NCI-H82 (cell line): ENCODE results near the gene ATP7A.
"Not testable (repeated sequence)": the region's sequence is repeated elsewhere in the genome, so short reads cannot be mapped to it uniquely, and the experiment has no call there.

ENCODE experiments used
- DNase-seq: peaks from one replicate; lab custom pipeline; 2025; lab: John Stamatoyannopoulos, UW

ATP7A gene

DNA sequence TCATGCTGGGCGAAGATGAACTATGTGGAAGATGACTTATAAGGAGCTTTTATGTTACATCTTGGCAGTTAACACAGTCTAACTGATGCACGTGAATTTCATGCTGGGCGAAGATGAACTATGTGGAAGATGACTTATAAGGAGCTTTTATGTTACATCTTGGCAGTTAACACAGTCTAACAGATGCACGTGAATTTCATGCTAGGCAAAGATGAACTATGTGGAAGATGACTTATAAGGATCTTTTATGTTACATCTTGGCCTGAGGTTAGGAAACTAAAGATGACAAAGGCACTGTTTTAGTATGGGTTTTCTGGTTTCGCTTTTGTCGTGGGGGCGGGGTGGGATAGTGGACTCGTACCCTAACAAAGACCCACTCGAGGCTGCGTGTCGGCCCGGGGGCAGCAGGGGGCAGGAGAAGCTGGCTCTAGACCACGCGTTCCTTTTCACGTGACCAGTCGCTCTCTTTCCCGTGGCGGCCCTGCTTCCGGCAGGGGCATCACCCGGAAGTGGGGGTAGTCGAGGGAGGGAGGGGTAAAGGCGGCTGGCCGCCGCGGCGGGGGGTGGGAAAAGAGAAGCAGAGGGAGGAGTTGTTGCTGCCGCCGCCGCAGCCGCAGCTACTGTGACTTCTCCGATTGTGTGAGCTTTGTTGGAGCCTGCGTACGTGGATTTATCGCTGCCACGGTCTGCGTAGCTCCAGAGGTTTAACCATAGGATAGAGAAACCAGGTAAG, at the start of gene ATP7A:
TSS of gene ATP7A (plus strand) at position 586 of the 733 bp plus-strand sequence. CDS start 60,949 bp downstream, outside the sequence.
- peak; percentile 97 for DNase-seq

DNA sequence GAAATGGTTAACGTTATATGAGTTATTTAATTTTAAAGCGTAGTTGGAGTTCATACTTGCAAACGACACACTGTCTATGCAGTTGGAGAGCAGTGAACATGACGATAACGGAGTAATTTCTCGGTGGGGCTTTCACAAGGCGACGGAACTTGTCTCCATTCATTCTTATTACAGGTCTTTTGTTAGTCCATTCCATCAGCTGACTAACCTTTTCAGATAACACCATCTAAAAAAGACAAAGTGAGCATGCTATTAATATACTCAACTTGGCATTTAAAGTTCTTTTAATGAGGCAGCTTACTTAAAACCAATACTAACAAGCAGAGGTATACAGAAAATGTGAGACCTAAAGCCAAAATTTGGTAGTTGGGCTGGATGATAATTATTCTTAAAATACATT, 35.1 kb upstream of the ATP7A start:
- DNase-seq = no peak

DNA sequence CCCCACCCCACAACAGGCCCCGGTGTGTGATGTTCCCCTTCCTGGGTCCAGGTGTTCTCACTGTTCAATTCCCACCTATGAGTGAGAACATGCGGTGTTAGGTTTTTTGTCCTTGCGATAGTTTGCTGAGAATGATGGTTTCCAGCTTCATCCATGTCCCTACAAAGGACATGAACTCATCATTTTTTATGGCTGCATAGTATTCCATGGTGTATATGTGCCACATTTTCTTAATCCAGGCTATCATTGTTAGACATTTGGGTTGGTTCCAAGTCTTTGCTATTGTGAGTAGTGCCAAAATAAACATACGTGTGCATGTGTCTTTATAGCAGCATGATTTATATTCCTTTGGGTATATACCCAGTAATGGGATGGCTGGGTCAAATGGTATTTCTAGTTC, 29.1 kb upstream of the ATP7A start:
- not testable (repeated sequence) for DNase-seq

DNA sequence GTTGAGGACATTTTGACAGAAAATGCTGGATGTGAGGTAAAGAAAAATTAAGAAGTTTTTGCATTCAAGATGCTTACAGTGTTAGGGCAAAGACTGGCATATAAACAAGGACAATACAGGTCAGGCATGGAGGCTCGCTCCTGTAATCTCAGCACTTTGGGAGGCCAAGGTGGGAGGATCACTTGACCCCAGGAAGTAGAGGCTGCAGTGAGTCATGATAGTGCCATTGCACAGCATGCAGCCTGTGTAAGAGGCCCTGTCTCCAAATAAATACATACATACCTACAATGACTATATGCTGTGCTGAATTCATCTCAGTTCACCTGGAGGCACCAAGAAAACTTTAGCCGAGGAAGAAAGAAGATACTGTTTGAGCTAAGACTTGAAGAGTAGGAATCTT, 17.6 kb upstream of the ATP7A start:
- DNase-seq = no peak

DNA sequence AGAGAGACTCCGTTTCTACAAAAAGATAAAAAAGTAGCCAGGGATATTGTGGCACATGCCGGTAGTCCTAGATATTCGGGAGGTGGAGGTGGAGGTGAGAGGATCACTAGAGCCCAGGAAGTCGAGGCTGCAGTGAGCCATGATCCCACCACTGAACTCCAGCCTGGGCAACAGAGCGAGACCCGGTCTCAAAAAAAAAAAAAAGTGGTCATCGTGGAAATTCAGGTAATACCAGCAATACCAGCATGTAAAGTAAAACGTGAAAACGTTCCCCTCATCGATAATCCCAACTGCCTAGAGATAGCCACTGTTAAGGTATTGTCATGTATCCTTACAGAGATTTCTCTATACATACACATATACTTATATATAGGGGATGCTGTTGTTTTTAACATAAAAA, 16.8 kb upstream of the ATP7A start:
- DNase-seq = no peak

DNA sequence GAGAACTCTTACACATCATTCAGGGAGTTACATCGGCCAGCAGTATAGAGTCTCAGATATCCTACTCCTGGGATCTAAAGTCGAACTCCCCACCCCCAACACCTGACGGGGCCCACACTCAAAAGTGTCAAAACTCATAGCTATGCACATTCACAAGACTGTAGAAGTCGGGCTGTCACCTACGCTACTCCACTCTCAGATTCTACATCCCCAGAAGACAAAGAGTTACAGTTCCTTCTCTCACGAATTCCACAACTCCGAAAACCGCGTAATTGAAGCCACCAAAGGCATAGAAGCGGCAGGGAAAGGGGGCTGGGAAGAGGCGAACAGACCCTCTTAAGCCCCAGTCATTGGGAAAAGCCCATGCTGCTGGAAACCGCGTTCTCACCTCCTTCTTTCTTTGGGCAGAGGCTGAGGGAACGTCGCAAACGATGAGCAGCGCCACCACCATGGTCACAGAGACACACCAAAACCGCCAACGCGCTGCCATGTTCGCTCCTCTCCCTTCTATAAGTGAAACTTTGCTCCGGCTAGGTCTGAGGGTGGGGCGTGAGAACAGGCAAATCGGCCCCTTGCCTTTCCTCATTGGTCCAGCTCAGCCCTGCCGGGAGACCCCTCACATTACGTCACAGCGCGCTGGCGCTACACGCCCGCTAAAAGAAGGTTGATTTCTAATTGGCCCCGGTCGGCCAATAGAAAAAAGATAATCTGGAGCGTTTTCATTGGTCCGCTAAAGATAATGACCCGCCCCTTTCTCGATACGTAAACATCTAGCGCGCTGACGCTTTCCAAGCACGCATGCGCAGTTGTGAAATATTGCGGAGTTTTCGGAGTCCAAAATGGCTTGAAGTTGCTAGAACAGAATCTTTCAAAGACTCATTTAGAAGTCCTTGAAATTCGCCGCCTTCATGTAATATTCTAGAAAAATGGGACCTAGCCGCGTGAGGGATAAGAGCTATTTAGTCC, 15.3 kb upstream of the ATP7A start, which contains the start of gene MAGT1:
TSS of gene MAGT1 (minus strand) at position 515 of the 966 bp plus-strand sequence. CDS start at position 490, 25 bp downstream.
- peak; percentile 99 for DNase-seq

DNA sequence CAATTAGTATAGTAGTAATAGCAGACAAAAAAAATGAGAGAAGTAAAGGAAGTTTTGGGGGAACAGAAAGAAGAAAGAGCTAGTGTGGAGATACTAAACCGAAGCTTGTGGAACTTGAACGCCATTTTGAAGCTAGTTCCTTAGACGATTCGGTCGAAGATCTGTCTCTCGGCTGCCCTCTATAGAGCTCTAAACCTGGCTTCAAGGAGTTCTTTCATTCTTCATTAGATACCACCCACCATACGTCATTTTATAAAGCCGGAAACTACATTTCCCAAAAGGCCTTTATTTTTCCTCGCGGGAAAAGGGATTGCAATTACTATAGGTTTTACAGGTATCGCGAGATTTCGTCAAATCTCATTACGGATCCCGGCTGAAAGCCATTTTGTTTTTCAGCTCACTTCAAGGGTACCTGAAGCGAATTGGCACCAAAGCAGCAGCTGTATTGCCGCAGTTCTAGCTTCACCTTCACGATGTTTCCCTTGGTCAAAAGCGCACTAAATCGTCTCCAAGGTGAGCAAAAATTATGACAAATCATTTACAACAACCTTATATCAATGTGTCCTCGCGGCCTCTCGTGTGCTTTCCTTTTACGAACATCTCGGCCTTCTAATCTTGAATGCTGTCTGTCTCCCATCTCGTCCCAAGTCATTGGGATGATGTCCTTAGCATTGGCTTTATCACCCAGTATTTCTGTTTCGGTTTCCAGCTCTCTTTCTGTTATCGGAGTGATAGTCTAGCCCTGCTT, 11.2 kb upstream of the ATP7A start, which contains the start of gene COX7B:
TSS of gene COX7B (plus strand) at position 388 of the 748 bp plus-strand sequence. CDS start at position 474, 86 bp downstream.
- DNase-seq = peak; percentile 99

DNA sequence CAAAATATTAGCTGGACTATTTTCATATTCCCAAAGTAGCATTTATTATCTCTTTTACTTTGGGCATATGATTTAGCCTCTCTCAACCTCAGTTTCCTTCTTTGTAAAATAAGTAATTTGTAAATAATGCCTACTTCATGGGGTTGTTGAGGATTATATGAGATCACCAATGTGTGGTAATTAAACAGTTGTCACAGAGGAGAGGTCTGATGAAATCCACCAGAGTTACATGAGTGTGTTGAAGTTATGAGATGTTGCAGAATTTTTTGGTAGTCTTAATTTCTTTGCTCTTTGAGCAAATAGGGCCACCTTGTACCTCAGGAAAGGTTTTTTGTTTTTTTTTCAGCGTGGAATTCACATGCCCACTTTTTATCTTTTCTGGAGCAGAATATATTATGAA, 9.8 kb upstream of the ATP7A start:
- DNase-seq = no peak

DNA sequence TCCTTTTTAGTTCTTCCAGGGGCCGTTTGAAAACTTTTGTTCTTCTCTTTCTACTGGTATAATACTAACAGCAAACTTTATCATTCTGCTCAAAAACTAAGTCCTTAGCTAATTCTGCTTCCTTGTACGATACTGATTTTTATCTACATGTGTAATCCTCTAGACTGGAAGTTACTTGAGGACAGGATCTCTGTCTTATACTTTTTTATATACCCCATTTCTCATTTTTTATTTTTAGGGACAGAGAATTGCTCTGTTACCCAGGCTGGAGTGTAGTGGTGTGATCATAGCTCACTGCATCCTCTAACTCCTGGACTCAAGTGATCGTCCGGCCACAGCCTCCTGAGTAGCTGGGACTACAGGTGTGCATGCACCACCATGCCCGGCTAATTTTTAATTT, 9.0 kb upstream of the ATP7A start:
- no peak for DNase-seq

DNA sequence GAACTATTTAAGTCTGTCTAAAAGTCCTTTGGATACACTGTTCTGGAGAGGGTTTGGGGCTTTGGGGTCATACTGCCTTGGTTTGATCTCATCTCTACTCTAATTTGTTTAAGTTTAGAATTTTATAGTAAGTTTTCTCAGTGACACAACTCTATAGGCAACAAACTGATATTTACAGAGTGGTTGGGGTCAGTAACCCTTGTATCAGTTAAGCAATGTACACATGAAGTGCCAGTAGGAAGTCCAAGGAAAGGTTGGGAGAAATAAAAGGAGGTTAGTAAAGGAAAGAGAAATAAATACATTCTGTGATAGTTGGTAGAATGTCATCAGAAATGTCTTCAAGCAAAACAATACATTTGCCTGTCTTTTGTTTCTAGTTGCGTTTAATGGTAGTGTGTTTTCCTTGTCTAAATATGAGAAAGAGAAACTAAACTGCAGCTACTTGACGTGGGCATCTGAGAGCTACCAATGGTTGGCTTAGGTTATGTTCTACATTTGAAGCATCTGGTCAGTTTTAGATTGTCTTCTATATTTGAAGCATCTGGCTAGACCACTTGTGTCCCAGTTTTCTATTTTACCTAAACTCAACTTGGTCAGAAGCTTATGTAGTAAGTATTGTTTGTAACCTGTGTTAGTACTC, 6.9 kb downstream of the ATP7A start:
- DNase-seq = no peak

DNA sequence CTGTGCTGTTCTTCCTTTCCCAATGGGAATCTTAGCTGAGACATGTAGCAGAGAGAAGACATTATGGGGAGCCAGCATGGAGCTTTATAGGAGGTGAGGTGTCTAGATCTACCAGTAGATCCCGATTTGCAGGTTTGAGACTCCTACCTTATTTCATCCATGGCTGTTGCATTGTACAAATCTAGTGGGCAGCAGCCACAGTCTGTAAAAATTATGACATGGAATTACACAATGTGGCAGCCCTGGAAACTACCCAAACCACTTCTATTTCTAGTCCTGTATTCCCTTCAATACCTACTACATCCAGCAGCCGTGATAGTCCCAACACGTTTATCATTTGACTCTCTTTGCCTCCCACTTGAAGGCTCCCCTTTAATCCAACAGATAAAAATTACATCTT, 8.1 kb downstream of the ATP7A start:
- DNase-seq = no peak

DNA sequence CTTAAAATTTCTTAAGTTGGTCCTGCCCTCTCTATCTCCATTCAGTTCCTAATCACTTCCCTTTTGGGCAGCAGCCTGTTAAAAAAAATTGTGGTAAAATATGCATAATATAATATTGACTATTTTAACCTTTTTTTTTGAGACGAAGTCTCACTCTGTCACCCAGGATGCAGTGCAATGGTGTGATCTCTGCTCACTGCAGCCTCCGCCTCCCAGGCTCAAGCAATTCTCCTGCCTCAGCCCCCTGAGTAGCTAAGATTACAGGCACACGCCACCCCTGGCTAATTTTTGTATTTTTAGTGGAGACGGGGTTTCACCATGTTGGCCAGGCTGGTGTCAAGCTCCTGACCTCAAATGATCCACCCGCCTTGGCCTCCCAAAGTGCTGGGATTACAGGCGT, 8.9 kb downstream of the ATP7A start:
- not testable (repeated sequence) for DNase-seq

DNA sequence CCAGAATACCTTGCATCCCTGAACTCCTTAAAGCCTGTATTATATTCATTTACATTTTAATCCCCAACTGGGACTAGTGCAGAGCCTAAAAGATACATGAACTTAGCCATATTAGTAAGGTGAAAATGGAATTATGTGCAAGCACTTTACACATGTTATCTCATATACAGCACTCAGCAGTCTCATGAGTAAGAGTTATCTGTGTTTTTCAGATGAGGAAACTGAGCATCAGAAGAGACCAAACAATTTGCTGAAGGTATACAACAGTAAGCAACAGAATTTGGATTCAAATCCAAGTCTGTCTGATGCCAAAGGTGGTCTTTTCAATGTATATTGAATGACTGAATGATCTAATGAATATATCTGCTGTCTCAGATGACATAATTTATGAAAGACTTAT, 12.3 kb downstream of the ATP7A start:
- no peak for DNase-seq

DNA sequence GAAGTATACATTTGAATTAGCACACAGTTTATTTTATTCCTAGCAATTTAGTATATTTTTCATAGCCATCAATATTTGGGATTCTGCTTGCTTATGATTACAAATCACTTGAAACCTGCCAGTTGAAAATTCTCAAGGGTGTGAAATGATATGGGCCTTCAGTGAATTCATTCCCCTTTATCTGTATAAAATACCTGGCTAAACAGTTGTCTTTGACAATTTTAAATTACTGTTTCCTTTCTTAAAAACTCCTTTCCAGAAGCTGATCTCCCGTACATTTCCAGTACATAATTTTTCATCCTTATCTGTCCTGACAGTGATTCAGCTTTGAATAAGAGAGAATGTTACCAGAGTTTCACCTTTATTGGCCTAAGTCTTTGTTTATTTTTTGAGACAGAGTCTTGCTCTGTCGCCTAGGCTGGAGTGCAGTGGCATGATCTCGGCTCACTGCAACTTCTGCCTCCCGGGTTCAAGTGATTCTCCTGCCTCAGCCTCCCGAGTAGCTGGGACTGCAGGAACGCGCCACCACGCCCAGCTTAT, 13.9 kb downstream of the ATP7A start:
- no peak for DNase-seq

DNA sequence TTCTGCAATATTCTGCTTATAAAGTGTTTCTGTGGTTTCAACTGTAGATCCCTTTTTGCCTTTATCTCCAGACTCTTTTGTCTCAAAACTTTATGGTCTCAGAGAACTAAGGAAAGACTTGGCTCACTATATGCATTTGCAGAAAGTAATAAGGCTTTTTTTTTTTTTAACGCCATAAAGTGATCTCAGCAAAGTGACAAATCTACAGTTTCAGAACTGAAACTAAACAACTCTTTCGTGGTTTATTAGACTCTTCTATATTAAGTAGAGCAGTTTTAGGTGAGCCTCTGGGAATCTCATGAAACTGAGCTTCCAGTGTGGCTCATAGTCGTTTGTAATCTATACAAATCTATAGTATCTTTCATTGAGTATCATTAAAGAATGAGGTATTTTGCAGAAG, 15.3 kb downstream of the ATP7A start:
- no peak for DNase-seq

DNA sequence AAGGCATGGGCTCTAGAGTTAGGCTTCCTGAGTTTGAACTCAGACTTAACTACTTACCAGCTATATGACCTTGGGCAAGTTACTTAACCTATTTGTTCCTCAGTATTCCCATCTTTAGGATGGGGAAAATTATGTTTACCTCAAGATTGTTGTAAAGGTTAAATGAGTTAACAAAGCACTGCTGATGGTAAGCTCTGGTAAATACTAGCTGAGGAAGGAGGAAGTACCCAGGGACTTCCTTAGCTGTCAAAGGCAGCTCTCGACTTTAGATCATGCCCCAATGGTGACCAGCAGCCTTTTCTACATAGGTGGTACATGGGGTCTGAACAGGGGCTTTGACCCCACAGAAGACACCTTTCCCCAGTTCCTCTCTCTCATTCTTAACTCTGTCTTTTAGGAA, 20.1 kb downstream of the ATP7A start:
- no peak for DNase-seq

DNA sequence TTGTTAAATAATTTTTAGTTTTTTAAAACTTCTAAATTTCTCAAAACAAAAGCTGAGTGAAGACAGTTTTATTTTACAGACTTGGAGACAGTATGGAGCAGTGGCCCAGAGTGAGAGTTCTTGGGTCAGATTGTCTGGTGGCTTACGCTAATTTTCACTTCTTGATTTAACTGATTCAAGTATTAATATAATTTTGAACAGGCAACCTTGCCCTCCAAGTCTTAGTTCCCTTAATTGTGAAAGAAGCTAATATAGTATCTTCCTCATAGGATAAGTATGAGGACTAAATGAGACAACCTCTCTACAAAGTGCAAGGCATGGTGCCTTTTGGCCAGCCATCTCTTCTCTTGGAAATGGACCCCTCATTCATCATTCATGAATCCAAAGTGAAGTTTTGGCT, 25.4 kb downstream of the ATP7A start:
- DNase-seq = no peak

DNA sequence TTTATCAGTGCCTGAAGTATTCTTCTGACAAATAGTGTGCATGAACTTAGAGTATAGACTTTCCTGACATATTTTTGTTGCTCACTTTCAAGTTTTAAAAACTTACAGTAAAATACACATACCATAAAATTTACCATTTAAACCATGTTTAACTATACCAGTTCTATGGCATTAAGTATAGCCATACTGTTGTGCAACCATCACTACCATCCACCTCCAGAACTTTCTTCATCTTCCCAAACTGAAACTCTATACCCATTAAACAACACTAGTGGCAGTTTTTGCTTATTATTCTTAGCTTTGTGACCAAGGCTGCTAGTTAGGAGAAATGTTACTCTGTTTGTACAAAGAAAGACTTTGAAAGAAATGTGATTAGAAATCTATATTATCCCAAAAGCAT, 25.8 kb downstream of the ATP7A start:
- DNase-seq = no peak

DNA sequence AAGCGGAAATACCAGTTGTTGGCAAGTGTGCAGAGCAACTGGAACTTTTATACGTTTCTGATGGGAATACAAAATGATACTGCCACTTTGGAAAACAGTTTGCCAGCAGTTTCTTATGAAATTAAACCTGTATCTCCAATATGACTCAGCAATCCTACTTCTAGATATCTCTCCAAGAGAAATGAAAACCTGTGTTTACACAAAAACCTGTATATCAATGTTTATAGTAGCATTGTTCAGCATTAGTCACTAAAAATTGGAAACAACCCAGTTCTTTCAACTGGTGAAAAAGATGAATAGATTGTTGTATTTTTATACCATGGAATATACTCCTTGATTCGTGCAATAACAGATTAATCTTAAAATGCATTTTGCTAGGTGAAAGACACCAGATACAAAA, 26.8 kb downstream of the ATP7A start:
- DNase-seq = no peak

DNA sequence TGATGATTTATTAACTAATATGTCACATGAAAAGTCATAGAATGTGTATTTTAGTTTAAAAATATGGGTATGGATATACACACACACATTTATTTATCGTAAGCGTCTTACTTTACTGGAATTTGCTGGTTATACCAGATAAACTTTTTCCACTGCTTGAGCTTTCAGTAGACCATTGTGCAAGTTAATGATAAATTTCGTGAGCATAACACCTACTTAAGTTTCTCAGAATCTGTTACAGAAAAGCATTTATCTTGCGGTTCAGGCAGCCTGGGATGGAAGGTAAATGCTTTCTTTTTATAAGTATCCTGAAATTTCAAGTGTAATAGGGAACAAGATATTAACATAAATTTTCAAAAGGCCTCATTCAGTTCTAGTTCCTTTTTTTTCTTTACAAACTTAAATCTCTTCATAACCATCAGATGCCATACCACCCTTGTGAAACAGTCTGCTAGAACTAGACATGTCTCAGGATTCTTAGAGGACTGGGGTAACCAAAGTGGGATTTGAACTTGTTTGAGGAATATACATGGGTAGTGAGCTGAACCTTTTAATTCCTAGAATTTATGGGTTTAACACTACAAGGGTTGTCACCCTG, 27.7 kb downstream of the ATP7A start:
- no peak for DNase-seq

DNA sequence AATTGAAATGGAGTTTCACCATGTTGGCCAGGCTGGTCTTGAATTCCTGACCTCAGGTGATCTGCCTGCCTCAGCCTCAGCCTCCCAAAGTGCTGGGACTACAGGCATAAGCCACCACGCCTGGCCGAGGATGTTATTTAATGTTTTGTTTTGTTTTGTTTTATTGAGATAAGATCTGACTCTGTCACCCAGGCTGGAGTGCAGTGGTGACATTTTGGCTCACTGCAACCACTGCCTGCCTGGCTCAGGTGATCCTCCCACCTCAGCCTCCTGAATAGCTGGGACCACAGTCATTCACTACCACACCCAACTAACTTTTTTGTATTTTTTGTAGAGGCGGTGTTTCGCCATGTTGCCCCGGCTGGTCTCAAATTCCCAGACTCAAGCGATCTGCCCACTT, 34.5 kb downstream of the ATP7A start:
- not testable (repeated sequence) for DNase-seq
